Measurements from ENCODE around the gene ENDOD1. TPM values are rescaled to one million over a fixed set of nuclear protein-coding genes. Genes with fewer than 3 reads are reported as not detected.

Gene ENDOD1
- polyA plus RNA-seq, 2 of the 4 experiments (the other 2 are of a cell fraction), result 8.3 to 8.8 TPM

DNA sequence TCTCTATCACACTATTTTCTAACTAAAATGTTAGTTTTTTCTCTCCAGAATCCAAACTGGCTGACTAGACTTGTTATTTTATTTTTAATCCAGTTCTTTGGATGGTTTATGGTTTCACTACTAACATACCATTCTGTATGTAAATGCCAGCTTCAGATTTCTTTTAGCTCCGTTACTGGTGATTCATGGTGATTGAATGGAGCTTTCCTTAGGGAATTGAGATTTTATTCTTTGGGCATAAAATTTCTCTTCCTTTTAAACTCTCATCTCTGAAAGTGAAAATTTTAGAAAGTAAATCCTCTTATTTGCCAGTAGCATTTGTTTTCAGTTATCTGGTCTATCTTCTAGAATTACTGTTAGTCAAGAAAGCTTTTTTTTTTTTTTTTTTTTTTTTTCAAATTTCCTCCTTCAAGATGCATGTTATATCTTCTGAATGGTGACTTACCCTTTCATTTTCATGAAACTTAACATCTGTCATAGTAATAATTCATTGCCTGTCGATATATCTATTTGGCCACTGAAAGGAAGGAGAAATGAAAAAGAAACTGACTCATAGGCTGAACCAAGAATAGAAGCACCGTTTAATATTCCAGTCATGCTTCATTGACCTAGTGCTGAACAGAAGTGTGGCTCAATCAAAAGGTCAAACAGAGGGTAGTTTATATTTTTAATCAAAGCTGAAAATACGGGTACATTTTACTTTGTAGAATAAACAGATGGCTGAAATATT lies 6.4 kb downstream of the ENDOD1 start:
- 58% methylated on average over 4 of the region's 4 CpGs for whole genome bisulfite sequencing (ENCODE audit: missing lambda C conversion rate)
- ATAC-seq (no peak), FAIRE-seq (no peak)

DNA sequence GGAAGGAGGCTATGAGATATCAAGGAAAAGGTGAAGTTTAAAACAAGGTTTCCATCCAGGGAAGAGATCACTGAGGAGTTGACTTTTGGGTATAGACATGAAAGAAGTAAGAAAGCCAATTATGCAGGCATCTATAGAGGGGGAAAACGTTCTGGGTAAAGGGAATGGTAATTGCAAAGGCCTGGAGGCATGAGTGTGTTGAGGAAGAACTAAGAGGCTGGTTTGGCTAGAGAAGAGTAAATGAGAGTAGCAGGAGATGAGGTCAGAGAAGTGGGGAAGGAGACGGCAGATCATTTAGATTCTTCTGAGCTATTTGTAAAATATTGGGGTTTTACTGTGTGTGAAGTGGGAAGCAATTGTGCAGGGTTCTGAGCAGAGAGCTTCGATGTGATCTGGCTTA lies 7.6 kb downstream of the ENDOD1 start:
- 48% methylated on average over 3 of the region's 3 CpGs for WGBS (ENCODE audit: missing lambda C conversion rate)
- TF ChIP-seq TFCP2L1 (CRISPR knock-in tag; IDR thresholded peaks at IDR 0.05) (no peak), ZSCAN20 (CRISPR knock-in tag; IDR thresholded peaks at IDR 0.05) (no peak)
- no peak overlapping the region for H3K4me3 ChIP-seq
- H3K4me1 ChIP-seq, result peaks cover 16% of the 10 kb centered on the region
- ChIA-PET POLR2A (no interaction called here), CTCF (no interaction called here)
- no peak for FAIRE-seq
- H3K27ac ChIP-seq, result no peak overlapping the region
- H3K9me3 ChIP-seq, result no peaks in the 10 kb centered on the region
- H3K4me2 ChIP-seq, result no peak overlapping the region
- ATAC-seq, result no peak
- DNase-seq (ENCODE audit: low read depth in 1 of 2, low spot score in 1 of 2), result no peak

More for the DNA sequence above, 6.4 kb downstream of the ENDOD1 start:
- no peak overlapping the region for H3K27ac ChIP-seq
- POLR2A ChIA-PET, result no interaction called here
- H3K4me2 ChIP-seq, result no peak overlapping the region
- CTCF ChIA-PET, result interaction anchor here (4.6 kb wide), 1 partner anchor 29 kb away, joined by 17 read pairs; the partner anchor contains the start of gene SRSF8
- H3K4me1 ChIP-seq, result peaks cover 20% of the 10 kb centered on the region
- DNase-seq (ENCODE audit: low read depth in 1 of 2, low spot score in 1 of 2), result no peak
- no peak for TF ChIP-seq FOSL2 (IDR thresholded peaks at IDR 0.05)
- TF ChIP-seq FOSL2 (CRISPR knock-in tag; IDR thresholded peaks at IDR 0.05), result no peak
- TF ChIP-seq ZC3H11A (IDR thresholded peaks at IDR 0.05), result no peak
- no peak for TF ChIP-seq GATA3 (IDR thresholded peaks at IDR 0.05; ENCODE audit: borderline replicate concordance)
- TF ChIP-seq, protein P1, sequence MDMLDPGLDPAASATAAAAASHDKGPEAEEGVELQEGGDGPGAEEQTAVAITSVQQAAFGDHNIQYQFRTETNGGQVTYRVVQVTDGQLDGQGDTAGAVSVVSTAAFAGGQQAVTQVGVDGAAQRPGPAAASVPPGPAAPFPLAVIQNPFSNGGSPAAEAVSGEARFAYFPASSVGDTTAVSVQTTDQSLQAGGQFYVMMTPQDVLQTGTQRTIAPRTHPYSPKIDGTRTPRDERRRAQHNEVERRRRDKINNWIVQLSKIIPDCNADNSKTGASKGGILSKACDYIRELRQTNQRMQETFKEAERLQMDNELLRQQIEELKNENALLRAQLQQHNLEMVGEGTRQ (IDR thresholded peaks at IDR 0.05), result no peak
- TF ChIP-seq FOSB (CRISPR knock-in tag; IDR thresholded peaks at IDR 0.05), result no peak
- no peak overlapping the region for H3K4me3 ChIP-seq
- H3K9me3 ChIP-seq, result no peaks in the 10 kb centered on the region

DNA sequence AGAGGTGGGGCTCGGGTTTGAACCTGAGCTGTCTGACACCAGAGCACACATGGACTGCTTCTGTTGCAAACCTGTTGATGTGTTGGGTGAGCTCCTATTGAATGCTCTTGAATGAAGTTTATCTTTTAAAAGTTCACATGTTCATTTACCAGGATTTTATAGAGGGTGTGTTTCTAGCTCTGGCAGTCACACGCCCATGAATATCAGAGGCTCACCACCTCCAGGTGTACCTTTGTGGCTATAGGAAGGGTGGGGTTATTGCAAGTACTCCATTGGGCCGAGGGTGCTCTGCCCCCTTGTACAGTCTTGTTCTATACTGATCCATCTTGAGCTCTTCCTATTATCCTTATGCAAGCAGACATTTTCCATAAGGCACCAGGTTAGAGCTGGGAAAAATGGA lies 9.2 kb downstream of the ENDOD1 start:
- POLR2A ChIA-PET, result no interaction called here
- no peak for TF ChIP-seq TFCP2L1 (CRISPR knock-in tag; IDR thresholded peaks at IDR 0.05)
- CTCF ChIA-PET, result interaction anchor here (0.6 kb wide), 1 partner anchor 1168 kb away, joined by 3 read pairs; no protein-coding TSS in a partner anchor
- ATAC-seq (no peak), FAIRE-seq (no peak), DNase-seq (ENCODE audit: low read depth in 1 of 2, low spot score in 1 of 2) (no peak)
- Histone ChIP-seq H3K27ac (no peak overlapping the region), H3K4me3 (no peak overlapping the region), H3K4me1 (no peaks in the 10 kb centered on the region; the same call in 2 of the 3 replicates), H3K9me3 (no peaks in the 10 kb centered on the region), H3K4me2 (no peak overlapping the region)
- 86% methylated on average over 3 of the region's 3 CpGs for WGBS (ENCODE audit: missing lambda C conversion rate)

DNA sequence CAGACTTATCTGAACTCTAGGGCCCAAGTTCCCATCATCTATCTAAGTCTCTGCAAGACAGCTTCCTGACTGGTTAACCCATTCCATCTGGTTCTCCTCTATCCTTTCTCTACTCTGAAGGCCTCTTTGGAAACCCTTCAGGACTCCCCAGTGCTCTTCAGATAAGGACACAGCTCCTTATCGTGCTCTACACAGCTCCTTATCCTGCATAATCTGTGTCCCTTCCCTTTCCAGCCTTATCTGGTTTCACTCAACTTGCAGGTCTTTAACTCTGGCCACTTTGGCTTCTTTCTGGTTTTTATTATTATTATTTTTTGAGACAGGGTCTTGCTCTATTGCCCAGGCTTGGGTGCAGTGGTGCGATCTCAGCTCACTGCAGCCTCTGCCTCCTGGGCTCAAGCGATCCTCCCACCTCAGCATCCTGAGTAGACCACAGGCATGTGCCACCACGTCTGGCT lies 10.6 kb downstream of the ENDOD1 start:
- CTCF ChIA-PET, result no interaction called here
- no peak for FAIRE-seq
- Histone ChIP-seq H3K4me1 (no peaks in the 10 kb centered on the region), H3K9me3 (no peaks in the 10 kb centered on the region), H3K27ac (no peak overlapping the region), H3K4me2 (no peak overlapping the region), H3K4me3 (no peak overlapping the region)
- no peak for ATAC-seq
- DNase-seq (ENCODE audit: low read depth in 1 of 2, low spot score in 1 of 2), result no peak
- POLR2A ChIA-PET, result no interaction called here
- 90% methylated on average over 4 of the region's 4 CpGs for WGBS (ENCODE audit: missing lambda C conversion rate)
- TF ChIP-seq ZC3H11A (IDR thresholded peaks at IDR 0.05) (no peak), HOXB13 (CRISPR knock-in tag; IDR thresholded peaks at IDR 0.05; ENCODE audit: low read depth) (no peak), RAD21 (conservative IDR thresholded peaks at IDR 0.05 in 1 of 2, IDR thresholded peaks at IDR 0.05 in 1 of 2) (no peak), MYC (IDR thresholded peaks at IDR 0.05; ENCODE audit: borderline replicate concordance, low read length) (no peak), MAZ (IDR thresholded peaks at IDR 0.05; ENCODE audit: borderline replicate concordance, low read depth, low read length) (no peak), CHD4 (IDR thresholded peaks at IDR 0.05; ENCODE audit: borderline replicate concordance) (no peak), EP300 (IDR thresholded peaks at IDR 0.05) (no peak), RARB (CRISPR knock-in tag; IDR thresholded peaks at IDR 0.05) (no peak), FOXS1 (CRISPR knock-in tag; IDR thresholded peaks at IDR 0.05) (no peak), EHMT2 (IDR thresholded peaks at IDR 0.05; ENCODE audit: low read depth) (no peak), KDM5A (IDR thresholded peaks at IDR 0.05) (no peak), NPAS2 (CRISPR knock-in tag; IDR thresholded peaks at IDR 0.05; ENCODE audit: borderline replicate concordance) (no peak), NR3C1 (IDR thresholded peaks at IDR 0.05) (no peak), ZSCAN20 (CRISPR knock-in tag; IDR thresholded peaks at IDR 0.05) (no peak), POLR2A (IDR thresholded peaks at IDR 0.05; ENCODE audit: low read length) (no peak), RFX5 (IDR thresholded peaks at IDR 0.05) (no peak)
- TF ChIP-seq, protein P2, sequence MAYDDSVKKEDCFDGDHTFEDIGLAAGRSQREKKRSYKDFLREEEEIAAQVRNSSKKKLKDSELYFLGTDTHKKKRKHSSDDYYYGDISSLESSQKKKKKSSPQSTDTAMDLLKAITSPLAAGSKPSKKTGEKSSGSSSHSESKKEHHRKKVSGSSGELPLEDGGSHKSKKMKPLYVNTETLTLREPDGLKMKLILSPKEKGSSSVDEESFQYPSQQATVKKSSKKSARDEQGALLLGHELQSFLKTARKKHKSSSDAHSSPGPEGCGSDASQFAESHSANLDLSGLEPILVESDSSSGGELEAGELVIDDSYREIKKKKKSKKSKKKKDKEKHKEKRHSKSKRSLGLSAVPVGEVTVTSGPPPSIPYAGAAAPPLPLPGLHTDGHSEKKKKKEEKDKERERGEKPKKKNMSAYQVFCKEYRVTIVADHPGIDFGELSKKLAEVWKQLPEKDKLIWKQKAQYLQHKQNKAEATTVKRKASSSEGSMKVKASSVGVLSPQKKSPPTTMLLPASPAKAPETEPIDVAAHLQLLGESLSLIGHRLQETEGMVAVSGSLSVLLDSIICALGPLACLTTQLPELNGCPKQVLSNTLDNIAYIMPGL (CRISPR knock-in tag; IDR thresholded peaks at IDR 0.05; ENCODE audit: borderline replicate concordance), result no peak
- TF ChIP-seq, protein P3, sequence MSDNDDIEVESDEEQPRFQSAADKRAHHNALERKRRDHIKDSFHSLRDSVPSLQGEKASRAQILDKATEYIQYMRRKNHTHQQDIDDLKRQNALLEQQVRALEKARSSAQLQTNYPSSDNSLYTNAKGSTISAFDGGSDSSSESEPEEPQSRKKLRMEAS (IDR thresholded peaks at IDR 0.05), result no peak
- TF ChIP-seq, protein P4, sequence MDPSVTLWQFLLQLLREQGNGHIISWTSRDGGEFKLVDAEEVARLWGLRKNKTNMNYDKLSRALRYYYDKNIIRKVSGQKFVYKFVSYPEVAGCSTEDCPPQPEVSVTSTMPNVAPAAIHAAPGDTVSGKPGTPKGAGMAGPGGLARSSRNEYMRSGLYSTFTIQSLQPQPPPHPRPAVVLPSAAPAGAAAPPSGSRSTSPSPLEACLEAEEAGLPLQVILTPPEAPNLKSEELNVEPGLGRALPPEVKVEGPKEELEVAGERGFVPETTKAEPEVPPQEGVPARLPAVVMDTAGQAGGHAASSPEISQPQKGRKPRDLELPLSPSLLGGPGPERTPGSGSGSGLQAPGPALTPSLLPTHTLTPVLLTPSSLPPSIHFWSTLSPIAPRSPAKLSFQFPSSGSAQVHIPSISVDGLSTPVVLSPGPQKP (IDR thresholded peaks at IDR 0.05; ENCODE audit: low read depth, low read length), result no peak

Data from A549 (cell line).